Loucy (cell line): ENCODE measurements around the gene ANXA9.

Source experiments
- H2AFZ ChIP-seq: fragments of 200-600 bp; sonication (generic); 2 replicates; pipeline ENCODE4 v1.6.0; 2016; ENCODE audit warnings: antibody characterized with exemption, mild to moderate bottlenecking, low read length, moderate library complexity
- H3F3A ChIP-seq: fragments of 200-600 bp; 2 replicates; pipeline ENCODE4 v1.6.0; 2016; ENCODE audit warnings: antibody characterized with exemption, low read depth, mild to moderate bottlenecking
- H3K27me3 ChIP-seq: fragments of 200-600 bp; sonication (generic); 2 replicates; pipeline ENCODE4 v1.6.1; 2014; ENCODE audit warnings: low read length, mild to moderate bottlenecking; ENCODE audit not compliant: insufficient read depth, poor library complexity, severe bottlenecking
- H3K36me3 ChIP-seq: fragments of 200-600 bp; sonication (generic); 2 replicates; pipeline ENCODE4 v1.6.1; 2016; ENCODE audit warnings: low read length; ENCODE audit not compliant: insufficient read depth
- H3K4me1 ChIP-seq: fragments of 200-600 bp; sonication (generic); 2 replicates; pipeline ENCODE4 v1.5.1; 2014; ENCODE audit warnings: low read length, mild to moderate bottlenecking; ENCODE audit not compliant: insufficient read depth, poor library complexity, severe bottlenecking
- H3K4me2 ChIP-seq: fragments of 200-600 bp; sonication (generic); 2 replicates; pipeline ENCODE4 v1.6.0; 2014; ENCODE audit warnings: antibody characterized with exemption, low read length, low read depth, mild to moderate bottlenecking; ENCODE audit not compliant: poor library complexity, severe bottlenecking
- H3K4me3 ChIP-seq: fragments of 200-600 bp; sonication (generic); 2 replicates; pipeline ENCODE4 v1.5.1; 2014; ENCODE audit warnings: low read length, mild to moderate bottlenecking, mixed read lengths; ENCODE audit not compliant: poor library complexity, severe bottlenecking
- H3K79me2 ChIP-seq: fragments of 200-600 bp; sonication (generic); 2 replicates; pipeline ENCODE4 v1.6.1; 2014; ENCODE audit warnings: low read length; ENCODE audit not compliant: insufficient read depth
- H3K9ac ChIP-seq: fragments of 200-600 bp; sonication (generic); 2 replicates; pipeline ENCODE4 v1.6.0; 2014; ENCODE audit warnings: mild to moderate bottlenecking, low read depth, low read length, moderate library complexity; ENCODE audit not compliant: poor library complexity, severe bottlenecking
- H3K9me2 ChIP-seq: fragments of 200-600 bp; sonication (generic); replicated peaks from 2 replicates; pipeline ENCODE4 v1.6.1; 2016; ENCODE audit warnings: low read depth, low read length, mixed read lengths
- H3K9me3 ChIP-seq: fragments of 200-600 bp; sonication (generic); 2 replicates; pipeline ENCODE4 v1.6.1; 2014; ENCODE audit warnings: mild to moderate bottlenecking, antibody characterized with exemption, low read length, low read depth; ENCODE audit not compliant: insufficient read depth
- H4K20me1 ChIP-seq: fragments of 200-600 bp; sonication (generic); 2 replicates; pipeline ENCODE4 v1.6.0; 2014; ENCODE audit warnings: antibody characterized with exemption, low read length, mild to moderate bottlenecking; ENCODE audit not compliant: insufficient read depth, poor library complexity, severe bottlenecking
- EZH2phosphoT487 ChIP-seq: fragments of 200-600 bp; IDR thresholded peaks from 2 replicates; pipeline ENCODE4 v1.6.1; 2018; ENCODE audit warnings: antibody characterized with exemption, mild to moderate bottlenecking, moderate library complexity, borderline replicate concordance
- TF ChIP-seq, protein P1 (sequence below): fragments of 200-600 bp; sonication (generic); conservative IDR thresholded peaks from 2 replicates; pipeline ENCODE4 v1.5.1; 2014; ENCODE audit warnings: mild to moderate bottlenecking, antibody characterized with exemption, low read length

Gene ANXA9

DNA sequence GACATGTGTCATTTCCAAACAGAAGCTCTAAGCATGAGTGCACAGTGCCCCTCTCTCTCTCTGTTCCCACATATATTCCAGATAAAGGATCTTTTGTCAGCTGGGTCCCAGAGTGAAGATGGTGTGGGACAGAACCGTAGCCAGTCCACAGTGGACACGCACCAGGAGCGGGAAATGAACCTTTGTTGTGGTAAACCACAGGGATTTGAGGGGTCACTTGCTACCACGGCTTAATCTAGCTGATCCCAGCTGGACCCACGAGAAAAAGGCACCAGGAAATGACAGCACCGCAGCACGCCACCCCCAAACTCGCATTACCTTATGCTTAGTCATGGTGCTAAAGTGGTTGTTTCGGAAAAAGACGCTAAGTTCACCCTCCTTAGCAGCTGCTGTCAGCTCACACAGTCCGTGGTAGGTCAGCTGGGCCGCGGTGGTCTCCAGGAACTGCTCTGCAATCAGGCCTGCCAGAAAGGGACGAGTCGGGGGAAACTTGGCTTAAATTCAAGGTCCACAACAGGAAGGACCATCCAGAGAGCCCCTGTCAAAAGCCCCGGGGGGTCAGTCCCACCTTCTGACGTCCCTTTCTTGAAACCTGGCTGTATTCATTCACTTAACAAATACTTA is 17.1 kb downstream of the ANXA9 start:
- no peaks in the 10 kb centered on the region for H3F3A ChIP-seq
- H3K9ac ChIP-seq: no peak overlapping the region
- H3K4me3 ChIP-seq: no peak overlapping the region
- no peaks in the 10 kb centered on the region for H3K9me3 ChIP-seq
- H3K9me2 ChIP-seq: no peaks in the 10 kb centered on the region
- H3K4me2 ChIP-seq: no peak overlapping the region
- peaks cover 22% of the 10 kb centered on the region for H3K4me1 ChIP-seq
- no peaks in the 10 kb centered on the region for H4K20me1 ChIP-seq
- no peak overlapping the region for H2AFZ ChIP-seq
- no peak for TF ChIP-seq EZH2phosphoT487
- TF ChIP-seq, protein P1, sequence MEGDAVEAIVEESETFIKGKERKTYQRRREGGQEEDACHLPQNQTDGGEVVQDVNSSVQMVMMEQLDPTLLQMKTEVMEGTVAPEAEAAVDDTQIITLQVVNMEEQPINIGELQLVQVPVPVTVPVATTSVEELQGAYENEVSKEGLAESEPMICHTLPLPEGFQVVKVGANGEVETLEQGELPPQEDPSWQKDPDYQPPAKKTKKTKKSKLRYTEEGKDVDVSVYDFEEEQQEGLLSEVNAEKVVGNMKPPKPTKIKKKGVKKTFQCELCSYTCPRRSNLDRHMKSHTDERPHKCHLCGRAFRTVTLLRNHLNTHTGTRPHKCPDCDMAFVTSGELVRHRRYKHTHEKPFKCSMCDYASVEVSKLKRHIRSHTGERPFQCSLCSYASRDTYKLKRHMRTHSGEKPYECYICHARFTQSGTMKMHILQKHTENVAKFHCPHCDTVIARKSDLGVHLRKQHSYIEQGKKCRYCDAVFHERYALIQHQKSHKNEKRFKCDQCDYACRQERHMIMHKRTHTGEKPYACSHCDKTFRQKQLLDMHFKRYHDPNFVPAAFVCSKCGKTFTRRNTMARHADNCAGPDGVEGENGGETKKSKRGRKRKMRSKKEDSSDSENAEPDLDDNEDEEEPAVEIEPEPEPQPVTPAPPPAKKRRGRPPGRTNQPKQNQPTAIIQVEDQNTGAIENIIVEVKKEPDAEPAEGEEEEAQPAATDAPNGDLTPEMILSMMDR: no peak
- no peaks in the 10 kb centered on the region for H3K36me3 ChIP-seq
- peaks cover 4% of the 10 kb centered on the region; the same call in 1 of the 2 replicates for H3K79me2 ChIP-seq
- H3K27me3 ChIP-seq: no peaks in the 10 kb centered on the region

DNA sequence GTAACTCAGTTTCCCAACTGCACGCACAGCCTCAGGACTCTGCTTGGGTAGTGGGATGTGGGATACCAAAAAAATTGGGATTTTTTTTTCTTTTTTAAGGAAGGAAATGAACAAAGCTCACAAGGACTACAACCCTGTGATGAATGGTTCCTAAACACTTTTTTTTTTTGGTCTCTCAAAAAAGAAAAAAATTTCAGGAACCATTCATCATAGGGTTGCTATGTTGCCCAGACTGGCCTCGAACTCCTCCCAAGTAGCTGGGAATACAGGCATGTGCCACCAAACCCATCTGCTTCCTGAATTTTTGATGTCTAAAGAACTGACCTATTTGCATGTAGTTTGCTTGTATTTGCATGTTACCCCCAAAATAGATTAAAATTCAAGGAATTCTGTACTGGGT is 17.8 kb downstream of the ANXA9 start:
- no peaks in the 10 kb centered on the region for H3F3A ChIP-seq
- H3K9me2 ChIP-seq: no peaks in the 10 kb centered on the region
- H3K4me3 ChIP-seq: no peak overlapping the region
- TF ChIP-seq, protein P1: no peak
- no peak for TF ChIP-seq EZH2phosphoT487
- H3K36me3 ChIP-seq: no peaks in the 10 kb centered on the region
- peaks cover 7% of the 10 kb centered on the region for H3K79me2 ChIP-seq
- H4K20me1 ChIP-seq: no peaks in the 10 kb centered on the region
- no peak overlapping the region for H2AFZ ChIP-seq
- no peaks in the 10 kb centered on the region for H3K27me3 ChIP-seq
- no peak overlapping the region for H3K9ac ChIP-seq
- no peak overlapping the region for H3K4me2 ChIP-seq
- peaks cover 24% of the 10 kb centered on the region for H3K4me1 ChIP-seq
- H3K9me3 ChIP-seq: no peaks in the 10 kb centered on the region

DNA sequence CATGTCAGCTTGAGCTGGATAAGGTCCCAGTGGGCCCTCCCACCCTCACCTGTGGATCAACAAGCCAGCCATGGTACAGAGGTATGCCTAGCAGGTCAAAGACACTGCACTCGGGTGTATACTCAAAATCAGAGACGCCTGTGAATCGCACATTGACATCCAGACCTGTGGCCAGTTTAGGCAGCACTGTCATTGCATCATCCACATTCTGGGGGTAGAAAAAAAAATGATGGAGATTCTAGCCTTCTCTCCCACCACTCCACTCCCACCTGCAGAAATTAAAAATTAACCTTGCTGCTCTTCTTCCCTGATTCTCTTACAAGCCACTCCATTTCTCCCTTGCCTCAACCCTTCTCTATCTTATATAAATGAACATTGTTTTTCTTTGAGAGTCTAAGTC is 18.3 kb downstream of the ANXA9 start:
- H3K36me3 ChIP-seq: no peaks in the 10 kb centered on the region
- no peak for TF ChIP-seq EZH2phosphoT487
- TF ChIP-seq, protein P1: no peak
- no peaks in the 10 kb centered on the region for H3K27me3 ChIP-seq
- H2AFZ ChIP-seq: no peak overlapping the region
- no peaks in the 10 kb centered on the region for H3K9me2 ChIP-seq
- peaks cover 8% of the 10 kb centered on the region for H3K79me2 ChIP-seq
- no peaks in the 10 kb centered on the region for H4K20me1 ChIP-seq
- peaks cover 24% of the 10 kb centered on the region for H3K4me1 ChIP-seq
- H3F3A ChIP-seq: no peaks in the 10 kb centered on the region
- no peak overlapping the region for H3K4me2 ChIP-seq
- no peaks in the 10 kb centered on the region for H3K9me3 ChIP-seq
- no peak overlapping the region for H3K4me3 ChIP-seq
- no peak overlapping the region for H3K9ac ChIP-seq
